Stimulated activated naive B cell treated with anti-CD40 and anti-IgM and Interleukin-4, amounts not matched to agents 10 μg/mL and 1 μg/mL and 100 μg/mL, for 72 hours (primary cell): Measurements from ENCODE around the gene PLXNC1.

Source experiments
- ATAC-seq, 2 donors: fragments of 150-1000 bp; cut with Tn5 transposase; replicated peaks; 2 replicates each; pipeline ENCODE4 v1.10.0; 2021; ENCODE audit warnings: moderate library complexity in 1 of 2
- DNase-seq: peaks from one replicate; pipeline ENCODE4 v3.0.0; 2021
- H3K27ac Mint-ChIP-seq: one replicate; pipeline ENCODE4 v1.8.0; 2022; ENCODE audit warnings: mild to moderate bottlenecking, mixed read lengths
- H3K27me3 Mint-ChIP-seq, 2 donors: one replicate each; pipeline ENCODE4 v1.8.0; 2022; ENCODE audit warnings: mixed read lengths in 2 of 2
- H3K36me3 Mint-ChIP-seq, 2 donors: one replicate each; pipeline ENCODE4 v1.8.0; 2022; ENCODE audit warnings: mixed read lengths in 2 of 2, mild to moderate bottlenecking in 1 of 2
- H3K4me1 Mint-ChIP-seq, 2 donors: one replicate each; pipeline ENCODE4 v1.8.0; 2022; ENCODE audit warnings: mixed read lengths in 2 of 2, mild to moderate bottlenecking in 1 of 2
- H3K4me3 Mint-ChIP-seq, 2 donors: one replicate each; pipeline ENCODE4 v1.8.0; 2022; ENCODE audit warnings: mild to moderate bottlenecking in 2 of 2, mixed read lengths in 2 of 2, moderate library complexity in 1 of 2
- H3K9me3 Mint-ChIP-seq, 2 donors: one replicate each; pipeline ENCODE4 v1.8.0; 2022; ENCODE audit warnings: mixed read lengths in 2 of 2, mild to moderate bottlenecking in 1 of 2

The PLXNC1 gene

DNA sequence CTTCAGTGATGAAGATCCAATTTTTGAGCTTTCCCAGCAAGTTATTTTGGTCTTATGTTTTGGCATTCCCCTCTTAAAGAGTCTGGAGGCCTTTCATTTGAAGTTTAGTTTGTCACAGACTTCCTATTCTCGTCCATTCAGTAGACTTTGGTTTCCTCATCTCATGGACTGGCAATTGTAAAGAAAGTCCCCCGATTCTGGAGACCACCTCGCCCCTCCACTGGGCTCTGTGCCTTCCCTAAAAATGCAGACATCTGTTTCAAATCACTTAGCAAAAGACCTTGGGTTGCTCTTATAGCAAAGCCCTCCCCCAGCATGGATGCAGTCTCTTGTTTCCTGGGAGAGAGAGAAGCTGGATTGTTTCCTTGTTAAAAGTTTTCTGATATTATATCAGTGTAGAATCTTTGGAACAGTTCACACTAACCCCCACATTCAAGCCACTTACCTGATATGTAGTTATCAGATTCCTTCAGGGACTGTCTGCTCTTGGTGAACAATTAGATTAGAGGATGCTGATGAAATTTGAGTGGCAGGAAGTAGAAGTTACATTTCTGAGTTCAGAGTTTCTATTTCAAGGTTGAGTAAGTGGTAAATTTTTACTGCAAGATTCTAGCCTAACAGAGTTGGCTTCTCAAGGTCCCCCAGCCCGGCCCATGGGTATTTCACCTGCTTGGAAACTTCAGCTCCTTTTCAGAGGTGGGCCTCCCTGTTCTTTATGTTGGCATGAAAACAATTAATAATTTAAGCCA lies 56.3 kb downstream of the PLXNC1 start:
- ATAC-seq (no peak), DNase-seq (no peak)
- Mint-ChIP-seq H3K27ac (peak overlapping the region; percentile 66), H3K36me3 (peaks cover 30 to 43% of the 10 kb centered on the region in 2 donors), H3K4me1 (peaks cover 42 to 85% of the 10 kb centered on the region in 2 donors), H3K9me3 (peaks cover 0 to 2% of the 10 kb centered on the region in 2 donors), H3K27me3 (no peaks in the 10 kb centered on the region), H3K4me3 (peak overlapping the region; percentile 18 to 26)

DNA sequence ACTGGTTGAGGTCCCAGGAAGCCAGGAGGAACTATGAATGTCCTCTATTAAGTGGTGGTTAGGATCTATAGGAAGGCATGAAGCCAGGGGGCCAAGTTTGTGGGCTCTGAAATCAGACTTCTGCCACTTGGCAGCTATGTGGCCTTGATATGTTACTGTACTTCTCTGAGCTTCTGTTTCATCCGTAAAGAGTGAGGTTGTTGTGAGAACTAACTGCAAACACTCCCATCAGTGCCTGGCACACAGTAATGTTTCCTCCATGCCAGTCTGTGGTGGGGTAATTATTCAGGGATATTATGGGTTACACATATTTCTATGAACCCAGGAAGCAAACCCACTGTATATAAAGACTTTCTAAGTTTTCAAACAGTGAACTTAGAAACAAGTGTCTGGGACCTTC lies 57.4 kb downstream of the PLXNC1 start:
- peak overlapping the region; percentile 70 for H3K27ac Mint-ChIP-seq
- ATAC-seq (no peak), DNase-seq (no peak)
- no peaks in the 10 kb centered on the region for H3K27me3 Mint-ChIP-seq
- H3K4me3 Mint-ChIP-seq: peak overlapping the region; percentile 9 to 25
- H3K9me3 Mint-ChIP-seq: no peaks in the 10 kb centered on the region
- peaks cover 44 to 77% of the 10 kb centered on the region in 2 donors for H3K4me1 Mint-ChIP-seq
- peaks cover 25 to 37% of the 10 kb centered on the region in 2 donors for H3K36me3 Mint-ChIP-seq

DNA sequence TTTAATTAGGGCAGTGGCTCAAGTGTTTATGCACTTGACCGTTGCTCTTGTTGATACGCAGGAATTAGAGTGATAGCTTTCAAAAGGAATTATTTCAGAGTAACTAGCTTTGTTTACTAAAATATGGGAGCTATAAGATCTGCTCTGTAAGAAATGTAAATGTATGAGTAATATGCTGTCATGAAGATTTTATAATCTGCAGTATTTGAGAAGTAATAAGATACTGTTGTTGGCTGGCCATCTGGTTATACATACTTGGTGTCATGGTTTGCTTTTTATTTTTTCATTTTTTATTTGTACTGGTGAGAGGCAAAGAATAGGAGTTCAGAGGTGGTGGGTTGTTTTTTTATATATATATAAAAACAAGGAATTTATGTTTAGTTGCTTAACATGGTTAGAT lies 58.5 kb downstream of the PLXNC1 start:
- ATAC-seq (no peak), DNase-seq (no peak)
- H3K4me3 Mint-ChIP-seq: peak overlapping the region; percentile 25 to 68
- H3K9me3 Mint-ChIP-seq: peaks cover 0 to 2% of the 10 kb centered on the region in 2 donors
- peaks cover 32 to 37% of the 10 kb centered on the region in 2 donors for H3K36me3 Mint-ChIP-seq
- H3K27ac Mint-ChIP-seq: peak overlapping the region; percentile 92
- no peaks in the 10 kb centered on the region for H3K27me3 Mint-ChIP-seq
- H3K4me1 Mint-ChIP-seq: peaks cover 47 to 81% of the 10 kb centered on the region in 2 donors

DNA sequence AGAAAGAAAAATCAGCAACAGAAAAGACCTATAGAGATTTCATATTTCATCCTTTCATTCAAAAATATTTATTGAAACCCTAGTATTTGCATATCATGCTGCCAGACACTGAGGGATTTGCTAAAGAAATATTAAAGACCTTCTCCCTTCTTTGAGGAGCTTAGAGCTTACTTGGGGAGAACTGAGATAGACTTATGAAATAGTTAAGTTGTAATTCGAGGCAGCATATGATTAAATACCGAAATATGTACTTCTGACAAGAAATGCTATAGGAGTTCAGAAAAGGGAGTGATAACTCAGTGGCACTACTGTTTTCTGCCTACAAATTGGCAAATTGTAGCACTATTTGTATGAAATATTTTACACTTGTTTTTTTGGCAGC lies 59.1 kb downstream of the PLXNC1 start:
- H3K36me3 Mint-ChIP-seq: peaks cover 28 to 34% of the 10 kb centered on the region in 2 donors
- H3K27me3 Mint-ChIP-seq: no peaks in the 10 kb centered on the region
- DNase-seq (no peak), ATAC-seq (no peak)
- H3K9me3 Mint-ChIP-seq: peaks cover 0 to 2% of the 10 kb centered on the region in 2 donors
- peak overlapping the region; percentile 97 for H3K27ac Mint-ChIP-seq
- H3K4me3 Mint-ChIP-seq: peak overlapping the region; percentile 83 to 89
- H3K4me1 Mint-ChIP-seq: peaks cover 41 to 75% of the 10 kb centered on the region in 2 donors

DNA sequence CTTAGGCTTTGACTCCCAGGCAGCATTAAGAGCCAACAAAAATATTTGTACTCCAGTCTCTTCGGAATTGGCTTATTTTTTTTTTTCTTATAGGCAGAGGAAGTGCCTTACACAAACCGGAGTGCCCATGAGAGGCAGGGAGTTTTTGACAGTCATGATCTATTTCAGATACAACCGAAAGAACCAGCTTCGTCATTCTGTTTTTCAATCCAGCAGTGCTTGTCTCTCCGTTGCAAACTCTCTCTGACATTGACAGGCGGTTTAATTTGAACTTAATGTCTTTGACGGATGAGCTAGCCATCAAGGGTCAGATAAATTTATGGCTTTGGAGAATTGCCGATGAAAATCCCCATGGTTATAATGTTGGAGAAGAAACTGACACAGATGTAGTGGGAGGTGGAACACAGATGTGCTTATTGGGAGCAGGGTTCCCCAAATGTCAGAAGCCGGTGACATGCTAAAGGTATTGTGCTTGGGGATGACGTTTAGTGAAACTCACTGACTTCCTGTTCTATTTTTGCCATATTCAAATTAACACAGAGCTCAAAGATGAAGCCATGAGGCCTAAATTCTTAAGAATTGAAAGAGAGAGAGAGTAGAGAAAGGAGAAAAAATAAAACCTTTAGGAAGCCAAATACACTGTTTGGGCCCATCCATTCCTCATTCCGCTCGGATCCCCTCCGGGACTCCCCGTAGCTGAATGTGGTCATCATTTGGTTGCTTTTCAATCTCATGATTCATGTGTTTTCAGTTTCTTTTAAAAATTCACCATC lies 59.7 kb downstream of the PLXNC1 start:
- peak; percentile 73 for DNase-seq
- H3K4me1 Mint-ChIP-seq: peaks cover 37 to 69% of the 10 kb centered on the region in 2 donors
- peak; percentile 90 to 94 for ATAC-seq

DNA sequence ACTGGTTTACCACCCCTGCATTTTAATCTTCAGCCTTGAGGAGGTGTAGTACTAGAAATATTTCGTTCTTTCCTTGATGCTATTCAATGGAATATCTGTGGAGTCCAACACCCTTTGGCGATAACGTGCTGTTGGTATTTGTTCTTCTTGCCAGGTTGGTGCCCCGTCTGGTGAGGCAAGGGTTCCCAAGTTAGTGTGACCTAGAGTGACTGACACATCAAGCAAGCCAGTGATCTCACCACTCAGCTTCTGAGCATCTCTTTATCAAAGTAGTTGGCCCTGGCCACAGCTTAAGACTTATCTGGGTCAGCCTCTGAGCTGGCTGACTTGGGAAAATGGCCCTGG lies 60.2 kb downstream of the PLXNC1 start:
- peaks cover 33 to 37% of the 10 kb centered on the region in 2 donors for H3K36me3 Mint-ChIP-seq
- peak overlapping the region; percentile 83 to 89 for H3K4me3 Mint-ChIP-seq
- peak overlapping the region; percentile 97 for H3K27ac Mint-ChIP-seq
- H3K9me3 Mint-ChIP-seq: peaks cover 0 to 2% of the 10 kb centered on the region in 2 donors
- no peaks in the 10 kb centered on the region for H3K27me3 Mint-ChIP-seq
- ATAC-seq (peak; percentile 44 to 52), DNase-seq (no peak)
- peaks cover 37 to 71% of the 10 kb centered on the region in 2 donors for H3K4me1 Mint-ChIP-seq

More for the DNA sequence above, 59.7 kb downstream of the PLXNC1 start:
- no peaks in the 10 kb centered on the region for H3K27me3 Mint-ChIP-seq
- H3K4me3 Mint-ChIP-seq: peak overlapping the region; percentile 83 to 89
- peaks cover 0 to 2% of the 10 kb centered on the region in 2 donors for H3K9me3 Mint-ChIP-seq
- H3K27ac Mint-ChIP-seq: peak overlapping the region; percentile 97
- peaks cover 29 to 33% of the 10 kb centered on the region in 2 donors for H3K36me3 Mint-ChIP-seq

DNA sequence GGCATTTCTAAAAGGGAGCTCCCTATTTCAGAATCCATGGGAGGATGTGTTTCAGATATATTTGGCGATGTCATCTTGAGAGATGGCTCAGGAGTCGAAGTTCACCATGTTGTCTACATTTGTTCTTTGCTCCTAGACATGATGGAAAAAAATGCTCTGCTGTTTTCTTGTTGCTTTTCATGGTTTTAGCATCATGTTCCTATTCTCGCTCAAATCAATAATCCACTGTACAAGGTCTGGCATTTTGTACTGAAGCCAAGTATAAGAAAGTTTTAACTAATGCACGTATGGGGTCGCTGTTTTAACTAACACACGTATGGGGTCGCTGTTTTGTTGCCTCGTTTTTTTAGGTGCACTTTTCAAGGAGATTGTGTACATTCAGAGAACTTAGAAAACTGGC lies 60.9 kb downstream of the PLXNC1 start:
- no peak for ATAC-seq
- Mint-ChIP-seq H3K27ac (peak overlapping the region; percentile 59), H3K9me3 (peaks cover 0 to 2% of the 10 kb centered on the region in 2 donors), H3K4me1 (peaks cover 35 to 65% of the 10 kb centered on the region in 2 donors), H3K4me3 (no peak overlapping the region), H3K27me3 (no peaks in the 10 kb centered on the region), H3K36me3 (peaks cover 31 to 34% of the 10 kb centered on the region in 2 donors)
- no peak for DNase-seq

DNA sequence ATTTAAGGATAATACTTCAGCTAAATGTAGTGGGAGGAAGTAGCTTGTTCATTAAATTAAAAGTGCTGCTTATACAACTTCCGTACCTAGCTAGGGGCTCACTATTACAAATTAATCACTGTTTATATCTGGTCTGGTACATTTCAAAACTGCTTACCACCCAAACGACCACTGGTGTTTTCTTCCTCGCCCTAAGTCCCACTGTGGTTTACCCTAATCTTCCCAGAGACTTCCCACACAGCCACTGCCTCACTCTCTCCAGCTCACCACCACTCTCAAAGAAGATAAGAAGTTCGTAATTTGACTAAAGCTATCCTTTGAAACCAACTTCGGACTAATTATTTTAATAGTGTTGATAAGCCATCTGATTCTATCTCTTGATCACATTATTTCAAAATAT lies 62.6 kb downstream of the PLXNC1 start:
- no peaks in the 10 kb centered on the region for H3K27me3 Mint-ChIP-seq
- H3K4me1 Mint-ChIP-seq: peaks cover 25 to 48% of the 10 kb centered on the region in 2 donors
- DNase-seq (no peak), ATAC-seq (no peak)
- peaks cover 30 to 34% of the 10 kb centered on the region in 2 donors for H3K36me3 Mint-ChIP-seq
- peak overlapping the region; percentile 6 for H3K27ac Mint-ChIP-seq
- H3K9me3 Mint-ChIP-seq: peaks cover 0 to 2% of the 10 kb centered on the region in 2 donors
- H3K4me3 Mint-ChIP-seq: no peak overlapping the region

DNA sequence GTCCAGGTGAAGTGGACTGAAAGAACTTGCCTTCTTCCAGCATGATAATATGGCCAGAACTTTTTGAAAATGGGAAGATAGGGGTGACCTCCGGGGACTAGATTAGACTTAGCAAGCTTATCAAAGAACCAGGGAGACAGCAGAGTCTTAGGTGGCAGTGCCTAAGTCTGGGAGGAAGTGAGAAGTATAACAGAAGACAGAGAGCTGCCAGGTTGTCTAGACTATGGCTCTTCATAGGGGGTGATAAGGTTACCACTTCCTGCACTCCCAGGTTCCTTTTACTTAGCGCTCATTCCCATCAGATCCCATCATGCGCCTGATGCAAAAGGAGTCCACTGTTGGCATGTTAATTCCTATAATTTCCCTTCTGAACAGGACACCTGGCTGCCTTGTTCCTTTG lies 69.9 kb downstream of the PLXNC1 start:
- Mint-ChIP-seq H3K4me1 (peaks cover 19 to 30% of the 10 kb centered on the region in 2 donors), H3K27me3 (no peaks in the 10 kb centered on the region), H3K36me3 (peaks cover 23 to 36% of the 10 kb centered on the region in 2 donors), H3K9me3 (peaks cover 0 to 5% of the 10 kb centered on the region in 2 donors), H3K27ac (no peak overlapping the region), H3K4me3 (no peak overlapping the region)
- DNase-seq (no peak), ATAC-seq (peak in 1 of 2 donors; percentile 60)

DNA sequence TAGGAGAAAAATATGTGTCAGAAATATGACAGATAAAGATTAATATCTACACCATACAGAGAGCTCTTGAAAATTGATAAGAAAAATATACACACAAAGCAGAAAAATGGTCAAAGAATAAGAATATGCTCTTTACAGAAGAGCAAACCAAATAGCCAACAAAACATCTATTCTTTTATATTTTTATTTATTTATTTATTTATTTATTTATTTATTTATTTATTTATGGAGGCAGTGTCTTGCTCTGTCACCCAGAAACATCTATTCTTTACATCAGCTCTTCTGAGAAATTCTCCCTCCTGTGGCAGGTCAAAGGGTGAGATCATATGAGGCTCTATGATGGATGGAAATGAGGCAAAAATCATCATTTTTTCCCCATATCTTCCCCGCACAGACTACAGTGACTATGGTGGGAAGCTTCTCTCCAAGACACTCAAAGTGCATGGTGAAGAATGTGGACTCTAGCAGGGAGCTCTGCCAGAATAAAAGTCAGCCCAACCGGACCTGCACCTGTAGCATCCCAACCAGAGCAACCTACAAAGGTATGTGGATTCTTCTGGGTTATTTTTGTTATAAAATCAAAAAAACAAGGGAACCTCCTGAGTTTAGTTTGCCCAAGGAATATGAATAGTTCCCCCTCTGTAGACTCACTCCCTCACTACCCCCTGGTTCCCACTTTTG lies 71.4 kb downstream of the PLXNC1 start:
- no peak for DNase-seq
- Mint-ChIP-seq H3K4me3 (no peak overlapping the region), H3K9me3 (peaks cover 0 to 5% of the 10 kb centered on the region in 2 donors), H3K27ac (peak overlapping the region; percentile 37), H3K27me3 (no peaks in the 10 kb centered on the region), H3K4me1 (peaks cover 21 to 34% of the 10 kb centered on the region in 2 donors), H3K36me3 (peaks cover 31 to 48% of the 10 kb centered on the region in 2 donors)
- no peak for ATAC-seq

DNA sequence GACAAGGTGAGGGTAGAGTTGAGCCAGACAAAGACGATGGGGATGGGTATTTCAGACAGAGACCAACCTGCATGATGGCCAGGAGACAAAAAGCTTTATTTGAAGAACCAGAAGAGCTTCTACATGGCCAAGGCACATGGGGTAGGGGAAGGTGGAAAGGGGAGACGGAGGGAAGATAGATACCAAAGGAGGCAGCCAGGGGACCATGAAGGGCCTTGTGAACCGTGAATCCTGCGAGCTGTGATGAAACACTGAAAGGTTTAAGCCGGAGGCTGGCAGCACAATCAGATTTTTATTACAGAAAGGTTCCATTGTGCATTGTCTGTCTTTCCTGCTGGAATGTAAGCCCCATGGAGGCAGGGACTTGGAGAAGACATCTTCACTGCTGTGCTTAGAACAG lies 72.4 kb downstream of the PLXNC1 start:
- peak in 1 of 2 donors; percentile 51 for ATAC-seq
- Mint-ChIP-seq H3K27me3 (no peaks in the 10 kb centered on the region), H3K36me3 (peaks cover 38 to 59% of the 10 kb centered on the region in 2 donors), H3K4me3 (peak overlapping the region in 1 of 2 donors; percentile 22), H3K9me3 (peaks cover 0 to 5% of the 10 kb centered on the region in 2 donors), H3K27ac (peak overlapping the region; percentile 37), H3K4me1 (peaks cover 27 to 44% of the 10 kb centered on the region in 2 donors)
- no peak for DNase-seq

DNA sequence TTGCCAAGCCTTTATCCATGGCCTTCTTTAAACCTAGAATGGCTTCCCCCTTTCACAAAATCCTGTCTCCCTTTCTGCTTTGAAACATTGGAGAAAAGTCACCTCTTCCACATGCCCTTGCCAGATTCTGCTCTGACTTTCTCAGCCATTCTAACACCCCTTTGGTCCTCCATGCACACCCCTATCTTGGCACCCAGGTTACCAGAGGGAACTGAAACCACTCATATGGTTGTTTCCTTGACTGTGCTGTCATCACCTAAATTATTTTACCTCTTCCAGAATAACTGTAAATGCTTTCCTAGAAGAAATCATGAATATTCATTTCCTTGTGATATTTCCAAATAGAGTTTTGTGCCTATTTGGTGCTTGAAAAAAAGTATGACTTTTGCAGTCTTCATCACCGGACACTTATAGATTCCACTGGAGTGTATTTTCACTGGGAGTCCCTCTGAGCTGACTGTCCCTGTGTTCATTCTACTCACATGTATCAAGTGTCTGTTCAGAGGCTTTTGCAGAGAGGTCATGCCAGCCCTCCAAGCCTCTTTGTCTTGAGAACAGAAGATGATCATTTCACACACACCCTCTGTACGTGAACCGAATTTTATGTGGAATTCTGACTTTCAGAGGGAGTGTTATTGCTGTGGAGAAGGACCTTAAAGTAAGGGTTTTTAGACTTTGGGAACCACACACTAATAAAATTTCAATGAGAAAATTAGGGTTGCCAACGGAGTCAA lies 74.1 kb downstream of the PLXNC1 start:
- ATAC-seq: peak; percentile 78 to 79
- Mint-ChIP-seq H3K27me3 (no peaks in the 10 kb centered on the region), H3K27ac (peak overlapping the region; percentile 68), H3K36me3 (peaks cover 53 to 76% of the 10 kb centered on the region in 2 donors), H3K4me1 (peaks cover 39 to 61% of the 10 kb centered on the region in 2 donors), H3K9me3 (peaks cover 0 to 6% of the 10 kb centered on the region in 2 donors), H3K4me3 (peak overlapping the region; percentile 1 to 6)
- DNase-seq: no peak

DNA sequence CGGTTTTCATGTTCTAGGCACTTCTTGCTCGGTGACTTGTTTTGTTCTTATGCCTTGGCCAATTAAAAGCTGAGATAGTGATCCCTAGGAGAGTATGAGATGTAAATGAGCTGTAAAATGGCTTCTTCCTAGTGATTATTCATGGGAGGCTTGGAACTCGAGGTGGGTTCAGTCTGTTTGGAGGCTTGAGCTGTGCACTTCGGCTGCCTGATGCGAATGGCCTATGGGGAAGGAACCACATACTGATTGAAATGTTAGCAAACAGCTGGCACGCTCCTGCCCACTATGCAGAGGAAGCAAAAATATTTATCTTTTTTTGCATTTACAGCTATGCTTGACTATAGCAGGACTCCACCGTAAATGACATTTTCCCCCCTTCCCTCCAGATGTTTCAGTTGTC lies 75.5 kb downstream of the PLXNC1 start:
- H3K4me1 Mint-ChIP-seq: peaks cover 48 to 74% of the 10 kb centered on the region in 2 donors
- no peak overlapping the region for H3K4me3 Mint-ChIP-seq
- peaks cover 66 to 88% of the 10 kb centered on the region in 2 donors for H3K36me3 Mint-ChIP-seq
- no peaks in the 10 kb centered on the region for H3K27me3 Mint-ChIP-seq
- H3K9me3 Mint-ChIP-seq: peaks cover 0 to 8% of the 10 kb centered on the region in 2 donors
- no peak overlapping the region for H3K27ac Mint-ChIP-seq
- ATAC-seq (no peak), DNase-seq (no peak)
